NCI-H1417 treated with DMSO at 0.1 percent for 48 hours (cell line): Measurements from ENCODE around the gene GALNT2.

Source experiments
- DNase-seq: peaks from one replicate; lab custom pipeline; 2025; lab: John Stamatoyannopoulos, UW

The GALNT2 gene

GRCh38 chr1:230050973-230051735, 15.9 kb upstream of the GALNT2 start:
- no peak for DNase-seq

- DNase-seq, result no peak
Observed at GRCh38 chr1:230052018-230052417, 15.0 kb upstream of the GALNT2 start.

GRCh38 chr1:230052665-230053064, 14.4 kb upstream of the GALNT2 start:
- DNase-seq, result no peak

- no peak for DNase-seq
Observed at GRCh38 chr1:230054092-230054749, 12.8 kb upstream of the GALNT2 start.

- peak; percentile 24 for DNase-seq
Observed at GRCh38 chr1:230056098-230056497, 10.9 kb upstream of the GALNT2 start.

GRCh38 chr1:230057100-230057499, 9.9 kb upstream of the GALNT2 start:
- no peak for DNase-seq

- DNase-seq, result no peak
Observed at GRCh38 chr1:230057681-230058565, 9.1 kb upstream of the GALNT2 start.

GRCh38 chr1:230058626-230059025, 8.4 kb upstream of the GALNT2 start:
- no peak for DNase-seq

GRCh38 chr1:230061801-230062200, 5.2 kb upstream of the GALNT2 start:
- DNase-seq, result no peak

- no peak for DNase-seq
Observed at GRCh38 chr1:230062521-230062920, 4.5 kb upstream of the GALNT2 start.

GRCh38 chr1:230064283-230064682, 2.8 kb upstream of the GALNT2 start:
- DNase-seq, result no peak

- DNase-seq, result no peak
Observed at GRCh38 chr1:230065161-230065560, 1.9 kb upstream of the GALNT2 start.

GRCh38 chr1:230065571-230065970, 1.5 kb upstream of the GALNT2 start:
- no peak for DNase-seq

- no peak for DNase-seq
Observed at GRCh38 chr1:230066031-230066430, 1.0 kb upstream of the GALNT2 start.

GRCh38 chr1:230067419-230067870, 407 bp downstream of the GALNT2 start:
- no peak for DNase-seq

GRCh38 chr1:230067871-230068620, 1.0 kb downstream of the GALNT2 start:
- no peak for DNase-seq

- no peak for DNase-seq
Observed at GRCh38 chr1:230068621-230068873, 1.5 kb downstream of the GALNT2 start.

- DNase-seq, result no peak
Observed at GRCh38 chr1:230068952-230069684, 2.1 kb downstream of the GALNT2 start.

GRCh38 chr1:230069796-230070195, 2.8 kb downstream of the GALNT2 start:
- DNase-seq, result no peak

GRCh38 chr1:230070321-230071208, 3.5 kb downstream of the GALNT2 start:
- DNase-seq, result no peak
